H1 (cell line): Measurements from ENCODE around the gene NEDD4L. TPM values are rescaled to one million over a fixed set of nuclear protein-coding genes. Genes with fewer than 3 reads are reported as not detected.

ENCODE experiments used
- CTBP2 ChIP-seq: IDR thresholded peaks from 2 replicates; pipeline ENCODE4 v1.7.0; 2011; ENCODE audit warnings: borderline replicate concordance, mild to moderate bottlenecking, moderate library complexity, mixed read lengths, low read length; ENCODE audit not compliant: insufficient read depth, insufficient read length
- NANOG ChIP-seq: IDR thresholded peaks from 2 replicates; pipeline ENCODE4 v1.6.1; 2011; ENCODE audit warnings: low read length, low read depth, mild to moderate bottlenecking, inconsistent platforms; ENCODE audit not compliant: insufficient read depth, poor library complexity, severe bottlenecking
- SP4 ChIP-seq: IDR thresholded peaks from 2 replicates; pipeline ENCODE4 v1.6.1; 2012; ENCODE audit warnings: low read length, inconsistent platforms
- polyA plus RNA-seq, 7 experiments: library from polyadenylated mRNA; depleted of rRNA in 3 of 7; stranded (reverse) in 5 of 7; unstranded in 2 of 7; fragments of >200 nt in 5 of 7; fragments of 200-250 nt in 2 of 7; gene quantifications; 1 replicate in 5 of 7; 2 replicates in 1 of 7; 4 replicates in 1 of 7; pipeline versions ENCODE4 v1.2.1 to v1.2.3, GENCODE V29; 2011 to 2013; ENCODE audit warnings: missing spikeins in 2 of 7, mixed read lengths in 2 of 7
- total RNA-seq: library from RNA; stranded (reverse); fragmentation: NEBNext Ultra II Directional; extraction: Animal tissue kit (Norgen Biotek cat#: 25700); gene quantifications from 2 replicates; pipeline ENCODE4 v1.2.1, GENCODE V29; 2021

NEDD4L gene
- total and polyA plus RNA-seq, 2 of the 8 experiments (the other 6 are each of a cell fraction or from before 2014, with no cell fraction given): 37.3 to 69.8 TPM

GRCh38 chr18:58305792-58306191 lies 261.8 kb downstream of the NEDD4L start (continued):
- TF ChIP-seq CTBP2 (no peak), NANOG (no peak), SP4 (no peak)
